HUES48 (cell line): ENCODE measurements around the gene PARD3.
A peak's percentile ranks its signal among the peaks of the same experiment; 100 is the strongest.
"Not testable (repeated sequence)": the region's sequence is repeated elsewhere in the genome, so short reads cannot be mapped to it uniquely, and the experiment has no call there.

Experiments used
- H3K27ac ChIP-seq: one replicate; pipeline ENCODE4 v1.7.0; 2013; ENCODE audit warnings: low read depth, low read length, inconsistent platforms
- H3K27me3 ChIP-seq: 2 replicates; pipeline ENCODE4 v1.6.1; 2013; ENCODE audit warnings: mild to moderate bottlenecking, low read length; ENCODE audit not compliant: control insufficient read depth, insufficient read depth
- H3K36me3 ChIP-seq: 2 replicates; pipeline ENCODE4 v1.6.1; 2013; ENCODE audit warnings: low read length; ENCODE audit not compliant: control insufficient read depth, insufficient read depth
- H3K4me1 ChIP-seq: 2 replicates; pipeline ENCODE4 v1.6.1; 2013; ENCODE audit warnings: mild to moderate bottlenecking, low read length; ENCODE audit not compliant: control insufficient read depth, insufficient read depth
- H3K4me3 ChIP-seq: 2 replicates; pipeline ENCODE4 v1.5.1; 2013; ENCODE audit warnings: mild to moderate bottlenecking, low read depth, low read length
- H3K9ac ChIP-seq: 2 replicates; pipeline ENCODE4 v1.6.1; 2013; ENCODE audit warnings: mild to moderate bottlenecking, low read depth, low read length, moderate library complexity
- H3K9me3 ChIP-seq: 2 replicates; pipeline ENCODE4 v1.6.1; 2013; ENCODE audit warnings: low read length; ENCODE audit not compliant: control insufficient read depth, insufficient read depth

PARD3 gene

GRCh38 chr10:34274906-34275305, 540.2 kb downstream of the PARD3 start:
- Histone ChIP-seq H3K27ac (no peak overlapping the region), H3K4me1 (peaks cover 8% of the 10 kb centered on the region), H3K9me3 (no peaks in the 10 kb centered on the region), H3K36me3 (no peaks in the 10 kb centered on the region), H3K4me3 (no peak overlapping the region), H3K27me3 (no peaks in the 10 kb centered on the region), H3K9ac (no peak overlapping the region)

GRCh38 chr10:34273340-34273739, 541.8 kb downstream of the PARD3 start:
- H3K9me3 ChIP-seq, result no peaks in the 10 kb centered on the region
- H3K27ac ChIP-seq, result no peak overlapping the region
- H3K36me3 ChIP-seq, result 0 out of 2 replicates have a peak, but pooled peaks cover 3% of the 10 kb centered on the region
- no peak overlapping the region for H3K9ac ChIP-seq
- no peak overlapping the region for H3K4me3 ChIP-seq
- H3K4me1 ChIP-seq, result no peaks in the 10 kb centered on the region
- no peaks in the 10 kb centered on the region for H3K27me3 ChIP-seq

- Histone ChIP-seq H3K9me3 (no peaks in the 10 kb centered on the region), H3K4me1 (no peaks in the 10 kb centered on the region), H3K36me3 (0 out of 2 replicates have a peak, but pooled peaks cover 3% of the 10 kb centered on the region), H3K9ac (no peak overlapping the region), H3K27me3 (no peaks in the 10 kb centered on the region), H3K27ac (no peak overlapping the region), H3K4me3 (no peak overlapping the region)
These were observed 542.8 kb downstream of the PARD3 start for GRCh38 chr10:34272316-34272715.

- H3K27ac ChIP-seq, H3K4me1 ChIP-seq, H3K9ac ChIP-seq, H3K9me3 ChIP-seq, H3K27me3 ChIP-seq, H3K36me3 ChIP-seq, H3K4me3 ChIP-seq: not testable (repeated sequence)
These were observed 546.7 kb downstream of the PARD3 start for GRCh38 chr10:34268410-34268809.

- H3K4me1 ChIP-seq, result no peaks in the 10 kb centered on the region
- no peak overlapping the region for H3K9ac ChIP-seq
- no peaks in the 10 kb centered on the region for H3K36me3 ChIP-seq
- H3K27ac ChIP-seq, result no peak overlapping the region
- H3K4me3 ChIP-seq, result no peak overlapping the region
- H3K9me3 ChIP-seq, result no peaks in the 10 kb centered on the region
- no peaks in the 10 kb centered on the region for H3K27me3 ChIP-seq
These were observed 552.1 kb downstream of the PARD3 start for GRCh38 chr10:34262985-34263384.

- no peak overlapping the region for H3K4me3 ChIP-seq
- no peaks in the 10 kb centered on the region for H3K27me3 ChIP-seq
- no peaks in the 10 kb centered on the region for H3K9me3 ChIP-seq
- H3K4me1 ChIP-seq, result 0 out of 2 replicates have a peak, but pooled peaks cover 2% of the 10 kb centered on the region
- H3K36me3 ChIP-seq, result no peaks in the 10 kb centered on the region
- no peak overlapping the region for H3K27ac ChIP-seq
- no peak overlapping the region for H3K9ac ChIP-seq
These were observed 554.2 kb downstream of the PARD3 start for GRCh38 chr10:34260904-34261303.

DNA sequence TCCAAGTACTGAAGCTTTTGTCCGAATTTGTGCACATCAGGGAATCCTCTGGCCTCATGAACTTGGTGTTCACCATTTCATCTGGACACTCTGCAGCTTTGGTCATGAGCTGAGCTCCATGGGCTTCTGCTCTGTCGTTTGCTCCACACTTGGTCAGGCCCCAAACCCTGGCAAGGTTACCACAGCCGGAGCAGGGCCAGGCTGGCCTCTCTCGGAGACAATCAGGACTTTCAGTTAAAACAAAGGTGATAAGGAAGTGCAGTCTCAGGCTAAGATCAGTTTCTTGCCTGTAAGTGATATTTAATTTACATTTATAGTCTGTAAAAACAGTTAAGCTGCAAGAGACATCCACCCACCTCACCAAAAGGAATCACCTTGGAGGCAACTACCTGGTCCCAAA, 558.9 kb downstream of the PARD3 start:
- H3K9me3 ChIP-seq, result no peaks in the 10 kb centered on the region
- H3K9ac ChIP-seq, result no peak overlapping the region
- H3K4me3 ChIP-seq, result no peak overlapping the region
- no peaks in the 10 kb centered on the region for H3K36me3 ChIP-seq
- no peaks in the 10 kb centered on the region for H3K27me3 ChIP-seq
- H3K27ac ChIP-seq, result no peak overlapping the region
- H3K4me1 ChIP-seq, result peaks cover 26% of the 10 kb centered on the region

DNA sequence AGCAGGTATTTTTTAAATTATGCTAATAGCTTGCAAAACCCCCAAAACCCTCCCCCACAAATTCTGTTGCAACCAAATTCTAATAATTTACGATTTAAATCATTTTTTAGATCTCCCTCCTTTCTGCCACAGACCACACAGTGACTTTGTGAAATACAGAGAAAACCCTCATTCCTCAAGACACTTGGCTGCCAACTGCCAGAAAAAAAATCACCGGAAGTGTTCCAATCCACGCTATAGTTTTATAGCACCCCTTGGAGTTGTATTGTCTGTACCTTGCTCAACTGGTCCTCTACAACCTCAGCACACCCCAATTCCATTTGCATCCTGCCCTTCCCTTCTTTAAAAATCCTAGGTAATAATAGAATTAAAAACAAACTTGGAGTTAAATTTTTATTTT, 560.1 kb downstream of the PARD3 start:
- H3K27ac ChIP-seq, result no peak overlapping the region
- H3K4me1 ChIP-seq, result peaks cover 26% of the 10 kb centered on the region
- no peak overlapping the region for H3K9ac ChIP-seq

GRCh38 chr10:34254596-34254995, 560.5 kb downstream of the PARD3 start:
- Histone ChIP-seq H3K9ac (no peak overlapping the region), H3K27me3 (no peaks in the 10 kb centered on the region), H3K27ac (no peak overlapping the region), H3K36me3 (no peaks in the 10 kb centered on the region), H3K4me3 (no peak overlapping the region), H3K4me1 (peaks cover 26% of the 10 kb centered on the region), H3K9me3 (no peaks in the 10 kb centered on the region)

More for the DNA sequence above, 560.1 kb downstream of the PARD3 start:
- Histone ChIP-seq H3K36me3 (no peaks in the 10 kb centered on the region), H3K27me3 (no peaks in the 10 kb centered on the region), H3K4me3 (no peak overlapping the region), H3K9me3 (no peaks in the 10 kb centered on the region)

GRCh38 chr10:34252111-34252510, 563.0 kb downstream of the PARD3 start:
- no peaks in the 10 kb centered on the region for H3K36me3 ChIP-seq
- H3K4me1 ChIP-seq, result peaks cover 26% of the 10 kb centered on the region
- H3K9me3 ChIP-seq, result no peaks in the 10 kb centered on the region
- no peak overlapping the region for H3K4me3 ChIP-seq
- no peak overlapping the region for H3K9ac ChIP-seq
- peak overlapping the region; percentile 16 for H3K27ac ChIP-seq
- H3K27me3 ChIP-seq, result no peaks in the 10 kb centered on the region

- Histone ChIP-seq H3K27me3 (no peaks in the 10 kb centered on the region), H3K9me3 (no peaks in the 10 kb centered on the region), H3K9ac (no peak overlapping the region), H3K4me1 (peaks cover 26% of the 10 kb centered on the region), H3K27ac (no peak overlapping the region), H3K36me3 (no peaks in the 10 kb centered on the region), H3K4me3 (no peak overlapping the region)
These were observed 563.9 kb downstream of the PARD3 start for GRCh38 chr10:34251177-34251576.

DNA sequence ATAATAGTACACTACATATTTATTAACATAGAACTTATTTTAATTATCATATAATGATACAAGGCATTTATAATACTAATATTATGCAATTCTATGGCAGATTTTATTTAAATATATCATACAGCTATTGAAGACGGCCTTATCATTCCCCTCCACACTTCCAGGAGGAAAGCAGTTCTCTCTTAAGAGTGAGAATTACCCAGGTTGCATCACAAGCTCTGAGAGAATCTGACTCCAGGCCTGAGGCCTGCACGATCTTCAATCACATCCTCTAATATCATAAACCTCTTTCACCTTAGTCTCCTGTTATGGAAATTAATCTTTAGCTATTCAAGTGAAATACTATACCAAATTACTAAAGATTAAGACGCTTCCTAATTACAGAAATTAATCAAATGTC, 564.4 kb downstream of the PARD3 start:
- H3K4me3 ChIP-seq, result no peak overlapping the region
- H3K9me3 ChIP-seq, result no peaks in the 10 kb centered on the region
- no peaks in the 10 kb centered on the region for H3K36me3 ChIP-seq
- H3K9ac ChIP-seq, result no peak overlapping the region
- no peak overlapping the region for H3K27ac ChIP-seq
- no peaks in the 10 kb centered on the region for H3K27me3 ChIP-seq
- H3K4me1 ChIP-seq, result peaks cover 22% of the 10 kb centered on the region
